Pons (tissue), 1 donor: ENCODE results near the gene PIN1.
"Not testable (repeated sequence)": the region's sequence is repeated elsewhere in the genome, so short reads cannot be mapped to it uniquely, and the experiment has no call there.

Experiments
- DNase-seq: peaks from one replicate; pipeline ENCODE4 v3.0.0-alpha.2; 2016; ENCODE audit warnings: low spot score

The PIN1 gene

GRCh38 chr19:9818734-9819595 is 16.2 kb upstream of the PIN1 start, which contains the start of gene FBXL12:
Gene FBXL12 (minus strand): TSS chr19:9819079. CDS start chr19:9818813, 266 bp downstream.
- peak; percentile 100 for DNase-seq

GRCh38 chr19:9819596-9819909 is 15.6 kb upstream of the PIN1 start:
- no peak for DNase-seq

DNA sequence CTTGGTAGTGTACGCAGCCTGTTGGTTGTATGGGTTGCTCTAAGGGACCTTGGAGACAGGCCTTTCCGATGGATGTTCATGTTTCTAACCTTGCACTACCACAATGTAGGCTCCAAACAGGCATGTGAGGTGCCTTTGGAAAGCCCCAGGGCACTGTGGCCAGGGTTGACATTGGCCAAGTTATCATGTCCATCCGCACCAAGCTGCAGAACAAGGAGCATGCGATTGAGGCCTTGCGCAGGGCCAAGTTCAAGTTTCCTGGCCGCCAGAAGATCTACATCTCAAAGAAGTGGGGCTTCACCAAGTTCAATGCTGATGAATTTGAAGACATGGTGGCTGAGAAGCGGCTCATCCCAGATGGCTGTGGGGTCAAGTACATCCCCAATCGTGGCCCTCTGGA is 15.1 kb upstream of the PIN1 start:
- not testable (repeated sequence) for DNase-seq

DNA sequence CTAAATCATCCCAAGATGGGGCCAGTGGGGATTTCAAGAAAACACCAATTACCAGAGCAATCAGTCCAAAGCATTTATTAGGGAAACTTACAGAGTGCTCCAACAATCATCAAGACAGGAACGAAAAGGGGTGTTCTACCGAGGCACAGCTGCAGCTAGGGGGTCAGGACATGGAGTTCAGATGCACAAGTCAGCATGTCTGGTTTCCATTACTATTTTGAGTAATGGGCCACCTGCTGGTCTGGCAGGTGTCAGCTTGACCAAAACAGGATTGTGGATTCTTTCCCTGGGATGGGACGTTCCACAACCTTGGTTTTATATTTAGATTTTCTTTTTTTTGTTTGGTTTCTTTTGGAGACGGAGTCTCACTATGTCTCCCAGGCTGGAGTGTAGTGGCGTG is 11.3 kb upstream of the PIN1 start:
- DNase-seq: no peak

- peak; percentile 90 for DNase-seq
These were observed 7.6 kb upstream of the PIN1 start, which contains the start of gene UBL5 for GRCh38 chr19:9827289-9828238. Gene UBL5 (plus strand): TSS chr19:9827918. CDS start chr19:9828338, 420 bp downstream.

- no peak for DNase-seq
These were observed 6.5 kb upstream of the PIN1 start for GRCh38 chr19:9828551-9829063.

- no peak for DNase-seq
These were observed 802 bp upstream of the PIN1 start for GRCh38 chr19:9834307-9834725.

- no peak for DNase-seq
These were observed 410 bp downstream of the PIN1 start for GRCh38 chr19:9835507-9835949.

GRCh38 chr19:9836021-9836420 is 903 bp downstream of the PIN1 start:
- no peak for DNase-seq

DNA sequence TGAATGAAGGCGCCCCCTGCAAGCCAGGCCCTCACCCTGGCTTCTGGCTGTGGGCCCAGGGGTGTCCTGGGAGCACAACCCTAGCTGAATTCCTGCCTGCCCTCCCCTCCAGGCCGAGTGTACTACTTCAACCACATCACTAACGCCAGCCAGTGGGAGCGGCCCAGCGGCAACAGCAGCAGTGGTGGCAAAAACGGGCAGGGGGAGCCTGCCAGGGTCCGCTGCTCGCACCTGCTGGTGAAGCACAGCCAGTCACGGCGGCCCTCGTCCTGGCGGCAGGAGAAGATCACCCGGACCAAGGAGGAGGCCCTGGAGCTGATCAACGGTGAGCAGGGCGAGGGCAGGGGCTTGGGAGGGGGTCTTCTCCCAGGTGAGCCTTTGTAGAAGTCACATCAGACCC is 3.2 kb downstream of the PIN1 start:
- DNase-seq: no peak

- DNase-seq: no peak
These were observed 4.3 kb downstream of the PIN1 start for GRCh38 chr19:9839415-9839814.

DNA sequence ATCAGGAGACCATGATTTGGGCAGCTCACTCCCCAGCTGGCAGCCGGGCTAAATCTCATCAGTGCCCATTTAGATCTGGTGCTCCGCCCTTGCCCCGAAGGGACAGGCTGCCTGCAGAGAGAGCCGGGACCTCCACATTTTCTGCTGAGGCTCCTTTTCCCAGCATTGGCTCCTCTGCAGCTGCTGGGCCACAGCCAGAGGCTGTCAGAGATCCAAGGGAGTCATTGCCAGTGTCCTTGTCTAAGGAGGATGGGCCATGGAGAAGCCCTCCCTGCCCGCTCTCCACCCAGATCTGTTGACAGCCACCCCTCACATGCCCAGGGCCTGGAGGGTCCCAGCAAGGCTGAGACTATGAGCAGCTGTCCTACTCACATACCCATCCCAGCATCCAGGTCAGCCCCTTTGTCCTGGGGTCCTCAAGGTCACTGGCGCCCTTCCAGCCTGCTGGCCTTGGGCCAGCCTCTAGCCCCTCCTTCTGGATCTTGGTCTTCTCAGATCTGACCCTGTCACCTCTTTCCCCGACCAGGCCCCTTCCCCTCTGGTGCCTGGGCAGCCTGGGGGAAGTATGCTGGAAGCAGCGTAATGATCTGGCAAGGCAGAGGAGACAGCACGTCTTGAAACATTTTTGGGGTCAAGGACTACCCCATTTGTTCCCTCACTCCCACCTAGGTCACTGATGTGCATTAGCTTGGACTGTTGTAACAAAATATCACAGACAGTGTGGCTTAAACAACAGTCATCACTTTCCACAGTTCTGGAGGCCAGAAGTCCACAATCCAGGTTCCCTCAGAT is 7.9 kb downstream of the PIN1 start:
- DNase-seq: no peak

- not testable (repeated sequence) for DNase-seq
These were observed 8.6 kb downstream of the PIN1 start for GRCh38 chr19:9843626-9844273.

DNA sequence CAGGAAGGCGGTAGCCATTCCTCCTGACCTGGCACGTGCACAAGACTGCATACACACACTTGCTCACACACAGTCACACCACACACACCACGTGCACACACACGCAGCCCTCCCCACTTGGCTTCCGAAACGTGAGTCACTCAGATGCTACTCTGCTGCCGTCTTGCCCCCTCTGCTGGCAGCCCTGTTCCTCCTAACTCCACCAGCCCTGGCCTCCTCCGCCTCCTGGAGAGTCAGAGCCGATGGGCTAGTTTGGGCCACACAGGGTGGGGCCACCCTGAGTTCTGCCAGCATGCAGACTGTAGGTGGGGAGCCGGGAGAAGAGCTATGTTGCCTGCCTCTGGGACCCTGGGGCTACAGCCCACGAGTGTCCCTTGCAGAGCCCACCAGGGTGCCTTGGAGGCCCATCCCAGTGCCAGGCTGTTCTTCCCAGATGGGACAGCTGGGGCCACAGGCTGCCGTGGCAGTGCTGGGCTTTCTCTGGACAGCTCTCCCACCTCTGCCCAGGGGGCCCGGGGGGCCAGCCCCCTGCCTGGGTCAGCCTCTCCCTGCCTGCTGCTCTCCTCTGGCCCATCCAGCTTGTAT is 12.1 kb downstream of the PIN1 start:
- no peak for DNase-seq

GRCh38 chr19:9848060-9848459 is 12.9 kb downstream of the PIN1 start:
- DNase-seq: no peak

- no peak for DNase-seq
These were observed 13.6 kb downstream of the PIN1 start for GRCh38 chr19:9848762-9849161.

- no peak for DNase-seq
These were observed 14.7 kb downstream of the PIN1 start for GRCh38 chr19:9849791-9850190.

GRCh38 chr19:9850235-9850959 is 15.3 kb downstream of the PIN1 start:
- DNase-seq: no peak

GRCh38 chr19:9854282-9854846 is 19.2 kb downstream of the PIN1 start:
- DNase-seq: no peak

DNA sequence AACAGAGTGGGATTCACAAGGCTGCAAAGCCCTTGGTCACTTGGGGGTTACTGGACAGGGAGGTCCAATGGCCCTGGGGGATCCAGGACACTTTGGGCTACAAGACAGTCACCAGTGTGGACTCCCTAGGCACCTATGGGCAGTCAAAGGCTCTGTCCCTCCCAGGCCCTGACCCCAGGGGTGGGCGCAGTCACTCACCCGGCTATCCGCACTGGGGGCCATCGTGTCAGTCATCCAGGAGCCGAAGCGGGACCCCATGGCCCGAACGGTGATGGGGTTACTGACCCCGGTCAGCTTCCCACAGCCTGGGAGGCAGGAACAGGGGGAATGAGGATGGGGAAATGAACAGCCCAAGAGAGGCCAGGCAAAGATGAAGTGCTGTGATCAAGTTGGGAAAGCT is 21.5 kb downstream of the PIN1 start:
- DNase-seq: no peak
